Lower lobe of right lung (tissue), 2 donors: ENCODE data around the gene SNTG2. TPM values are rescaled to one million over a fixed set of nuclear protein-coding genes. Genes with fewer than 3 reads are reported as not detected.

Source experiments
- ATAC-seq, 2 donors: fragments of 200-7000 bp; cut with Tn5 transposase; one replicate each; pipeline ENCODE4 v1.9.1; 2020 to 2022; ENCODE audit warnings: mild to moderate bottlenecking in 2 of 2, moderate library complexity in 2 of 2
- DNase-seq: peaks from one replicate; pipeline ENCODE4 v3.0.0-alpha.2; 2020
- H3K27ac ChIP-seq: fragments of 200-600 bp; one replicate; pipeline ENCODE4 v1.8.0; 2022
- H3K27me3 ChIP-seq: fragments of 200-600 bp; one replicate; pipeline ENCODE4 v1.8.0; 2022; ENCODE audit warnings: low read depth
- H3K36me3 ChIP-seq: fragments of 200-600 bp; one replicate; pipeline ENCODE4 v1.8.0; 2022; ENCODE audit warnings: mild to moderate bottlenecking
- H3K4me1 ChIP-seq: fragments of 200-600 bp; one replicate; pipeline ENCODE4 v1.8.0; 2022
- H3K4me3 ChIP-seq: fragments of 200-600 bp; one replicate; pipeline ENCODE4 v1.8.0; 2022; ENCODE audit warnings: mild to moderate bottlenecking
- H3K9me3 ChIP-seq: fragments of 200-600 bp; one replicate; pipeline ENCODE4 v1.8.0; 2022
- intact Hi-C: fragments of 100-400 bp; cut with DNase I; formaldehyde crosslinking; loops from one replicate; pipeline ENCODE4 v1.11.0; 2022
- total RNA-seq: library from RNA; stranded (reverse); fragmentation: NEBNext Ultra II Directional; extraction: Animal tissue kit (Norgen Biotek cat#: 25700); gene quantifications from one replicate; pipeline ENCODE4 v1.2.1, GENCODE V29; 2021
- TF ChIP-seq, protein P1 (sequence below): fragments of 200-600 bp; IDR thresholded peaks from one replicate; pipeline ENCODE4 v1.8.0; 2022; ENCODE audit warnings: antibody characterized with exemption, mild to moderate bottlenecking
- donor health status: DM: no; HTN: yes; CAD: no; lungs with severe emphysema.

SNTG2 gene
- total RNA-seq, 1 donor from 2014 or later = 1.4 TPM

- ATAC-seq (no peak), DNase-seq (no peak)
- intact Hi-C loops = no loop called here
- Histone ChIP-seq H3K27me3 (peaks cover 4% of the 10 kb centered on the region), H3K9me3 (no peaks in the 10 kb centered on the region), H3K36me3 (no peaks in the 10 kb centered on the region), H3K4me1 (no peaks in the 10 kb centered on the region), H3K4me3 (no peak overlapping the region), H3K27ac (no peak overlapping the region)
- TF ChIP-seq, protein P1, sequence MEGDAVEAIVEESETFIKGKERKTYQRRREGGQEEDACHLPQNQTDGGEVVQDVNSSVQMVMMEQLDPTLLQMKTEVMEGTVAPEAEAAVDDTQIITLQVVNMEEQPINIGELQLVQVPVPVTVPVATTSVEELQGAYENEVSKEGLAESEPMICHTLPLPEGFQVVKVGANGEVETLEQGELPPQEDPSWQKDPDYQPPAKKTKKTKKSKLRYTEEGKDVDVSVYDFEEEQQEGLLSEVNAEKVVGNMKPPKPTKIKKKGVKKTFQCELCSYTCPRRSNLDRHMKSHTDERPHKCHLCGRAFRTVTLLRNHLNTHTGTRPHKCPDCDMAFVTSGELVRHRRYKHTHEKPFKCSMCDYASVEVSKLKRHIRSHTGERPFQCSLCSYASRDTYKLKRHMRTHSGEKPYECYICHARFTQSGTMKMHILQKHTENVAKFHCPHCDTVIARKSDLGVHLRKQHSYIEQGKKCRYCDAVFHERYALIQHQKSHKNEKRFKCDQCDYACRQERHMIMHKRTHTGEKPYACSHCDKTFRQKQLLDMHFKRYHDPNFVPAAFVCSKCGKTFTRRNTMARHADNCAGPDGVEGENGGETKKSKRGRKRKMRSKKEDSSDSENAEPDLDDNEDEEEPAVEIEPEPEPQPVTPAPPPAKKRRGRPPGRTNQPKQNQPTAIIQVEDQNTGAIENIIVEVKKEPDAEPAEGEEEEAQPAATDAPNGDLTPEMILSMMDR = no peak
Measured at GRCh38 chr2:963876-964275, 13.2 kb downstream of the SNTG2 start.

DNA sequence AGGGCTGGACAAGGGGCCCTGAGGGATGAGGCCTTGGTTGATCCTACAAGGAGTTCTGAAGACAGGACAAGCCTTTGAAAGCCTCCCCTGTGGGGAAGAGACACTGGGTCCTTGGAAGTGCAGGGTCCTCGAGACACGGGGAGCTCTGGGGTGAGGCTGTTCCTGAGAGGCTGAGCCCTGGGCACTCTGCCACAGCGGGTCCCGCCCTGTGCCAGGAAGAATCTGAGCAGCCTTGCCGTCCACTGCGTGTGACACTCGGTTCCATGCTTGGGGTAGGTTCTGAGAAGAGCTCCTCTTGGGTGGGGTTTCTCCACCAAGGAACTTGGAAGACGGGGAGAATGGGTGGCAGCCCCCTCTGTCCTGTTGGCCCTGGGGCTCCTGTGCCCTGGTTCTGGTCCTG is 13.9 kb downstream of the SNTG2 start:
- DNase-seq (no peak), ATAC-seq (peak in 1 of 2 donors; percentile 25)
- intact Hi-C loops = no loop called here
- TF ChIP-seq, protein P1 = no peak
- Histone ChIP-seq H3K27me3 (peaks cover 4% of the 10 kb centered on the region), H3K36me3 (no peaks in the 10 kb centered on the region), H3K4me3 (no peak overlapping the region), H3K27ac (no peak overlapping the region), H3K4me1 (no peaks in the 10 kb centered on the region), H3K9me3 (no peaks in the 10 kb centered on the region)

GRCh38 chr2:965640-966147 is 15.0 kb downstream of the SNTG2 start:
- ATAC-seq = peak; percentile 17 to 26
- intact Hi-C loops = no loop called here

DNA sequence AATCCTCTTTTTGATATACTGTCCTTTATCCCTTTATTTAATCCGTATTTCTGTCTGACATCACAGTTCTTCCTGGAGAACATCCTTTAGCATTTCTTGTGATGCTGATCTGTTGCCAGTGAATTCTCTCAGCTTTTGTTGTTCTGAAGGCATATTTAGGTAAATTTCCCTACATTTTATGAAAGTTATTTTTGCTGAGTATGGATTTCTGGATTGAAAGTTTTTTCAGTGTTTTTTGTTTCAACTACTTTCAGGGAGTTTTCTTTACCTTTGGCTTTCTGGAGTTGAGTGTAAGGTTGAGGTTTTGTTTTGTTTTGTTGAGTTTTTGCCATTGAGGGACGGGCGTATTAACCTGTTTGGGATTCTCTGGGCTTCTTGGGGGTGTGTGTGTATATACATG is 22.5 kb downstream of the SNTG2 start:
- H3K9me3 ChIP-seq = no peaks in the 10 kb centered on the region
- H3K36me3 ChIP-seq = no peaks in the 10 kb centered on the region
- intact Hi-C loops = no loop called here
- DNase-seq (no peak), ATAC-seq (no peak)
- peaks cover 7% of the 10 kb centered on the region for H3K27me3 ChIP-seq
- TF ChIP-seq, protein P1 = no peak
- H3K4me1 ChIP-seq = peaks cover 3% of the 10 kb centered on the region
- H3K4me3 ChIP-seq = no peak overlapping the region
- no peak overlapping the region for H3K27ac ChIP-seq

More at GRCh38 chr2:965640-966147, 15.0 kb downstream of the SNTG2 start:
- no peaks in the 10 kb centered on the region for H3K9me3 ChIP-seq
- no peak for DNase-seq
- H3K4me1 ChIP-seq = no peaks in the 10 kb centered on the region
- H3K36me3 ChIP-seq = no peaks in the 10 kb centered on the region
- no peak overlapping the region for H3K4me3 ChIP-seq
- peaks cover 4% of the 10 kb centered on the region for H3K27me3 ChIP-seq
- TF ChIP-seq, protein P1 = no peak
- H3K27ac ChIP-seq = no peak overlapping the region

- H3K9me3 ChIP-seq = no peaks in the 10 kb centered on the region
- no peak for DNase-seq
- H3K36me3 ChIP-seq = no peaks in the 10 kb centered on the region
- peaks cover 7% of the 10 kb centered on the region for H3K27me3 ChIP-seq
- intact Hi-C loops = no loop called here
- H3K4me1 ChIP-seq = peaks cover 3% of the 10 kb centered on the region
- no peak overlapping the region for H3K27ac ChIP-seq
- TF ChIP-seq, protein P1 = no peak
- ATAC-seq = no peak
- no peak overlapping the region for H3K4me3 ChIP-seq
Measured at GRCh38 chr2:974054-974453, 23.4 kb downstream of the SNTG2 start.
